Psoas muscle (tissue), 8 donors: ENCODE data around the gene CAMK2A. TPM values are rescaled to one million over a fixed set of nuclear protein-coding genes. Genes with fewer than 3 reads are reported as not detected.

Experiments used
- ATAC-seq, 4 donors: fragments of 200-7000 bp; cut with Tn5 transposase; one replicate each; pipeline ENCODE4 v1.9.1; 2020; ENCODE audit warnings: moderate library complexity in 3 of 4, mild to moderate bottlenecking in 2 of 4
- DNase-seq, 2 donors: peaks; one replicate each; pipeline ENCODE4 v3.0.0-alpha.2; 2020
- H3K27ac ChIP-seq: fragments of 200-600 bp; one replicate; pipeline ENCODE4 v1.8.0; 2022
- H3K27me3 ChIP-seq, 3 donors: fragments of 200-600 bp in 1 of 3; one replicate each; pipeline versions ENCODE4 v1.6.1 to v1.8.0; 2013 to 2022; ENCODE audit warnings: low read length in 2 of 3, mild to moderate bottlenecking in 2 of 3, moderate library complexity in 1 of 3; ENCODE audit not compliant: insufficient read depth in 3 of 3
- H3K36me3 ChIP-seq, 2 donors: fragments of 200-600 bp in 1 of 2; one replicate each; pipeline versions ENCODE4 v1.6.1 to v1.8.0; 2013 to 2022; ENCODE audit warnings: low read depth in 1 of 2, mild to moderate bottlenecking in 1 of 2, moderate library complexity in 1 of 2; ENCODE audit not compliant: insufficient read depth in 1 of 2
- H3K4me1 ChIP-seq: fragments of 200-600 bp; one replicate; pipeline ENCODE4 v1.8.0; 2022
- H3K4me3 ChIP-seq: fragments of 200-600 bp; one replicate; pipeline ENCODE4 v1.8.0; 2022; ENCODE audit warnings: mild to moderate bottlenecking
- H3K9me3 ChIP-seq: fragments of 200-600 bp; one replicate; pipeline ENCODE4 v1.8.0; 2022
- CTCF ChIP-seq: fragments of 200-600 bp; IDR thresholded peaks from one replicate; pipeline ENCODE4 v1.8.0; 2022; ENCODE audit warnings: antibody characterized with exemption
- WGBS, 3 donors: extraction: QIAGEN DNeasy Blood & Tissue Kit; methylation state at CpG; one replicate each; pipeline versions ENCODE4 v1.1.6 to v1.1.7; 2013; 5-methylcytosine and 5-hydroxymethylcytosine counted together
- intact Hi-C, 2 donors: fragments of 100-400 bp; cut with DNase I; formaldehyde crosslinking; loops; one replicate each; pipeline versions ENCODE4 v1.11.0 to v1.14.2; 2022
- polyA plus RNA-seq, 3 donors: library from polyadenylated mRNA; stranded (reverse); fragments of 200-250 nt; gene quantifications; one replicate each; pipeline ENCODE4 v1.2.3, GENCODE V29; 2013
- total RNA-seq, 4 donors: library from RNA; stranded (reverse); fragmentation: NEBNext Ultra II Directional in 2 of 4; extraction: Animal tissue kit (Norgen Biotek cat#: 25700) in 2 of 4; gene quantifications; one replicate each; pipeline versions ENCODE4 v1.2.1 to v1.2.4, GENCODE V29; 2021 to 2023
- donor health status: healthy with polysubstance abuse.
- donor health status: DM: no; HTN: no; CAD: no; lungs with moderate emphysema.
- donor health status: Bipolar disorder and iron deficiency.
- donor health status: healthy.
- donor health status: DM: yes; HTN: yes; CAD: no.
- donor health status: DM: no; HTN: no; CAD: no.
- donor health status: DM: no; HTN: no; CAD: no.
- donor health status: DM: yes; HTN: yes; CAD: no.

CAMK2A gene
- total and polyA plus RNA-seq, 7 donors: 8.1 to 118 (median 45.3) TPM

GRCh38 chr5:150206098-150206778 is 83.3 kb downstream of the CAMK2A start:
- intact Hi-C loops: no loop called here
- 80 to 83% (median 80%) methylated on average over 6 of the region's 6 CpGs for WGBS, 3 donors
- DNase-seq (no peak), ATAC-seq (no peak)
- H3K36me3 ChIP-seq: no peaks in the 10 kb centered on the region
- no peaks in the 10 kb centered on the region for H3K27me3 ChIP-seq
- no peaks in the 10 kb centered on the region for H3K9me3 ChIP-seq
- TF ChIP-seq CTCF: no peak
- no peaks in the 10 kb centered on the region for H3K4me1 ChIP-seq
- no peak overlapping the region for H3K4me3 ChIP-seq
- no peak overlapping the region for H3K27ac ChIP-seq

GRCh38 chr5:150204590-150204960 is 85.0 kb downstream of the CAMK2A start:
- TF ChIP-seq CTCF: no peak
- intact Hi-C loops: no loop called here
- WGBS, 3 donors: 91 to 94% (median 94%) methylated on average over 12 to 13 of the region's 13 CpGs

GRCh38 chr5:150203832-150204589 is 85.6 kb downstream of the CAMK2A start:
- no peak for DNase-seq
- no peaks in the 10 kb centered on the region for H3K4me1 ChIP-seq
- no peak overlapping the region for H3K4me3 ChIP-seq
- ATAC-seq: no peak
- WGBS, 3 donors: 79 to 87% (median 86%) methylated on average over 12 of the region's 12 CpGs
- H3K27ac ChIP-seq: no peak overlapping the region
- H3K9me3 ChIP-seq: no peaks in the 10 kb centered on the region
- intact Hi-C loops: no loop called here
- TF ChIP-seq CTCF: no peak
- H3K36me3 ChIP-seq: no peaks in the 10 kb centered on the region
- no peaks in the 10 kb centered on the region for H3K27me3 ChIP-seq

More at GRCh38 chr5:150204590-150204960, 85.0 kb downstream of the CAMK2A start:
- H3K9me3 ChIP-seq: no peaks in the 10 kb centered on the region
- H3K27me3 ChIP-seq: no peaks in the 10 kb centered on the region
- no peaks in the 10 kb centered on the region for H3K4me1 ChIP-seq
- no peak overlapping the region for H3K4me3 ChIP-seq
- H3K36me3 ChIP-seq: no peaks in the 10 kb centered on the region
- H3K27ac ChIP-seq: no peak overlapping the region
- ATAC-seq (no peak), DNase-seq (no peak)

- Histone ChIP-seq H3K9me3 (no peaks in the 10 kb centered on the region), H3K4me3 (no peak overlapping the region), H3K4me1 (no peaks in the 10 kb centered on the region), H3K36me3 (no peaks in the 10 kb centered on the region), H3K27me3 (no peaks in the 10 kb centered on the region), H3K27ac (no peak overlapping the region)
- intact Hi-C loops: no loop called here
- WGBS, 3 donors: 89 to 90% (median 90%) methylated on average over 10 of the region's 10 CpGs
- DNase-seq (no peak), ATAC-seq (no peak)
- TF ChIP-seq CTCF: no peak
These were observed 87.1 kb downstream of the CAMK2A start for GRCh38 chr5:150202501-150202900.
